ENCODE data around the gene SNRNP40. TPM values are rescaled to one million over a fixed set of nuclear protein-coding genes. Genes with fewer than 3 reads are reported as not detected.
"Not testable (repeated sequence)": the region's sequence is repeated elsewhere in the genome, so short reads cannot be mapped to it uniquely, and the experiment has no call there.

Gene SNRNP40
- total RNA-seq, 1 experiment from 2014 or later: 98.8 TPM

GRCh38 chr1:31289021-31289420 is 7.6 kb downstream of the SNRNP40 start:
- no peak for DNase-seq (ENCODE audit: extremely low read depth, low read depth)

- DNase-seq (ENCODE audit: extremely low read depth, low read depth): not testable (repeated sequence)
Observed at GRCh38 chr1:31287791-31288190, 8.8 kb downstream of the SNRNP40 start.

- not testable (repeated sequence) for DNase-seq (ENCODE audit: extremely low read depth, low read depth)
Observed at GRCh38 chr1:31282426-31282825, 14.2 kb downstream of the SNRNP40 start.

- DNase-seq (ENCODE audit: extremely low read depth, low read depth): no peak
Observed at GRCh38 chr1:31273619-31274018, 23.0 kb downstream of the SNRNP40 start.

GRCh38 chr1:31272369-31272768 is 24.2 kb downstream of the SNRNP40 start:
- no peak for DNase-seq (ENCODE audit: extremely low read depth, low read depth)

GRCh38 chr1:31266547-31266946 is 30.0 kb downstream of the SNRNP40 start:
- DNase-seq (ENCODE audit: extremely low read depth, low read depth): no peak

- DNase-seq (ENCODE audit: extremely low read depth, low read depth): no peak
Observed at GRCh38 chr1:31264790-31265386, 31.7 kb downstream of the SNRNP40 start.

- no peak for DNase-seq (ENCODE audit: extremely low read depth, low read depth)
Observed at GRCh38 chr1:31263408-31263807, 33.2 kb downstream of the SNRNP40 start.

- DNase-seq (ENCODE audit: extremely low read depth, low read depth): not testable (repeated sequence)
Observed at GRCh38 chr1:31262393-31262792, 34.2 kb downstream of the SNRNP40 start.

- DNase-seq (ENCODE audit: extremely low read depth, low read depth): no peak
Observed at GRCh38 chr1:31261916-31262315, 34.7 kb downstream of the SNRNP40 start.

GRCh38 chr1:31259746-31260145 is 36.8 kb downstream of the SNRNP40 start:
- no peak for DNase-seq (ENCODE audit: extremely low read depth, low read depth)

GRCh38 chr1:31258581-31258980 is 38.0 kb downstream of the SNRNP40 start:
- no peak for DNase-seq (ENCODE audit: extremely low read depth, low read depth)

GRCh38 chr1:31257213-31257612 is 39.4 kb downstream of the SNRNP40 start:
- no peak for DNase-seq (ENCODE audit: extremely low read depth, low read depth)

GRCh38 chr1:31249854-31250253 is 46.7 kb downstream of the SNRNP40 start:
- DNase-seq (ENCODE audit: extremely low read depth, low read depth): no peak

- DNase-seq (ENCODE audit: extremely low read depth, low read depth): no peak
Observed at GRCh38 chr1:31248276-31248675, 48.3 kb downstream of the SNRNP40 start.

GRCh38 chr1:31244326-31244725 is 52.3 kb downstream of the SNRNP40 start:
- DNase-seq (ENCODE audit: extremely low read depth, low read depth): no peak

GRCh38 chr1:31243501-31244286 is 52.9 kb downstream of the SNRNP40 start:
- no peak for DNase-seq (ENCODE audit: extremely low read depth, low read depth)

- DNase-seq (ENCODE audit: extremely low read depth, low read depth): no peak
Observed at GRCh38 chr1:31241321-31241720, 55.3 kb downstream of the SNRNP40 start.

GRCh38 chr1:31239653-31240241 is 56.8 kb downstream of the SNRNP40 start, which contains the start of gene NKAIN1:
NKAIN1 (minus strand) TSS chr1:31239887; CDS start chr1:31239547, 340 bp downstream.
- DNase-seq (ENCODE audit: extremely low read depth, low read depth): no peak

- DNase-seq (ENCODE audit: extremely low read depth, low read depth): no peak
Observed at GRCh38 chr1:31238986-31239613, 57.5 kb downstream of the SNRNP40 start.

- no peak for DNase-seq (ENCODE audit: extremely low read depth, low read depth)
Observed at GRCh38 chr1:31238612-31238985, 58.0 kb downstream of the SNRNP40 start.

Measured in NCI-H460 (cell line).